Upper lobe of left lung (tissue), 4 donors: ENCODE results near the gene ERCC6.

ENCODE experiments used
- CTCF ChIP-seq, 6 experiments: fragments of 450-650 bp in 4 of 6; fragments of 200-600 bp in 2 of 6; sonication (generic) in 2 of 6; IDR thresholded peaks; one replicate each; pipeline ENCODE4 v1.5.1; 2016 to 2019; ENCODE audit warnings: antibody characterized with exemption in 6 of 6
- EP300 ChIP-seq, 4 donors: sonication (generic); formaldehyde crosslinking; IDR thresholded peaks; one replicate each; pipeline ENCODE4 v1.5.1; 2017; ENCODE audit warnings: antibody characterized with exemption in 4 of 4, control low read depth in 2 of 4
- POLR2A ChIP-seq, 4 donors: fragments of 450-650 bp; IDR thresholded peaks; one replicate each; pipeline ENCODE4 v1.5.1; 2016 to 2017; ENCODE audit warnings: antibody characterized with exemption in 4 of 4, mild to moderate bottlenecking in 2 of 4

GRCh38 chr10:49471532-49471931, 67.4 kb downstream of the ERCC6 start:
- no peak for TF ChIP-seq CTCF (IDR thresholded peaks at IDR 0.05)
- TF ChIP-seq EP300 (IDR thresholded peaks at IDR 0.05), result no peak
- no peak for TF ChIP-seq POLR2A (IDR thresholded peaks at IDR 0.05)
